ENCODE measurements around the gene TDRD5. TPM values are rescaled to one million over a fixed set of nuclear protein-coding genes. Genes with fewer than 3 reads are reported as not detected.

TDRD5 gene
- total RNA-seq, 1 experiment from 2014 or later: 0.25 TPM

DNA sequence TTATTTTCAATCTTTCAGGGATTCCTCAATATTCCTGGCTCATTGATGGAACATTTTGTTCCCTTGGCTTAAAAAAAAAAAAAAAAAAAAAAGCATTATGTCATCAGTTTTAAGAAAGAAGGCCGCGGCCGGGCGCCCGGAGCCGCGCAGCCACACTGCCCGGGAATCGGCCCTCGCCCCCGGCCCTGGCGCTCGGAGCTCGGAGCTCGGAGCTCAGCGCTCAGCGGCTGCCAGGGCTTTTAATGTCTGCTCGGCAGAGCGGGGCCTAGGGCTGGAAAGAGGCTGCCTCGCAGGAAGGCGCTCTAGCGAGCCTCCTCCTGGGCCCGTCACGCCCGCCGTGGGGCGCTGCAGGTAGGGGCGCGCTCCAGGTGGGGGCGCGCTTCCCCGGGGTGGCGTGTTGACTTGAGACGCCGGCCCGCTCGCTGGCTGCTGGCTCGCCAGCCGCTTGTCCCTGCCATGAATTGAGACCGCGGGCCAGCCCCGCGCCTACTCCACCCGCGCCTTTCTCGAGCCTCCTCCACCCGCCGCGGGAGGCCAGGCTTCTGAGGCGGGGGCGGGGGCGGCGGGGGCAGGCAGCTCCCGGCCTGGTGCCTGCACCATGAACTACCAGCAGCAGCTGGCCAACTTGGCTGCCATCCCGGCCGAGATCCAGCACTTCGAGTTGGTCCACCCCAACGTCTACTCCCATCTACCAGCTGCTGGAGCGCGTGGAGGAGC, 5.4 kb upstream of the TDRD5 start:
- H3K4me1 ChIP-seq (ENCODE audit: control insufficient read depth in 1 of 2, insufficient read depth in 2 of 2, low read length in 2 of 2): no peaks in the 10 kb centered on the region
- no peak overlapping the region for H3K4me3 ChIP-seq (replicated peaks in 1 of 2; ENCODE audit: low read depth in 1 of 2, low read length in 2 of 2)
- H3K27me3 ChIP-seq (ENCODE audit: insufficient read depth, low read length): no peaks in the 10 kb centered on the region
- no peaks in the 10 kb centered on the region for H3K9me3 ChIP-seq (ENCODE audit: control insufficient read depth in 1 of 2, insufficient read depth in 1 of 2, low read depth in 1 of 2, low read length in 2 of 2)
- no peak for ATAC-seq
- no TSS peak for BruUV-seq (replicated peaks)
- TF ChIP-seq, protein P1, sequence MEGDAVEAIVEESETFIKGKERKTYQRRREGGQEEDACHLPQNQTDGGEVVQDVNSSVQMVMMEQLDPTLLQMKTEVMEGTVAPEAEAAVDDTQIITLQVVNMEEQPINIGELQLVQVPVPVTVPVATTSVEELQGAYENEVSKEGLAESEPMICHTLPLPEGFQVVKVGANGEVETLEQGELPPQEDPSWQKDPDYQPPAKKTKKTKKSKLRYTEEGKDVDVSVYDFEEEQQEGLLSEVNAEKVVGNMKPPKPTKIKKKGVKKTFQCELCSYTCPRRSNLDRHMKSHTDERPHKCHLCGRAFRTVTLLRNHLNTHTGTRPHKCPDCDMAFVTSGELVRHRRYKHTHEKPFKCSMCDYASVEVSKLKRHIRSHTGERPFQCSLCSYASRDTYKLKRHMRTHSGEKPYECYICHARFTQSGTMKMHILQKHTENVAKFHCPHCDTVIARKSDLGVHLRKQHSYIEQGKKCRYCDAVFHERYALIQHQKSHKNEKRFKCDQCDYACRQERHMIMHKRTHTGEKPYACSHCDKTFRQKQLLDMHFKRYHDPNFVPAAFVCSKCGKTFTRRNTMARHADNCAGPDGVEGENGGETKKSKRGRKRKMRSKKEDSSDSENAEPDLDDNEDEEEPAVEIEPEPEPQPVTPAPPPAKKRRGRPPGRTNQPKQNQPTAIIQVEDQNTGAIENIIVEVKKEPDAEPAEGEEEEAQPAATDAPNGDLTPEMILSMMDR (IDR thresholded peaks at IDR 0.05 in 2 of 3, conservative IDR thresholded peaks at IDR 0.05 in 1 of 3; ENCODE audit: borderline replicate concordance in 1 of 3, insufficient read depth in 1 of 3, low read depth in 2 of 3, low read length in 2 of 3): no peak
- no peak for TF ChIP-seq TCF7L2 (IDR thresholded peaks at IDR 0.05; ENCODE audit: borderline replicate concordance, extremely low read depth, insufficient read depth, insufficient read length)
- TF ChIP-seq POLR2A (IDR thresholded peaks at IDR 0.05; ENCODE audit: borderline replicate concordance, extremely low read depth, insufficient read depth, insufficient read length): no peak
- TF ChIP-seq POLR2AphosphoS5 (IDR thresholded peaks at IDR 0.05; ENCODE audit: low read depth, low read length): no peak
- TF ChIP-seq ZBTB33 (IDR thresholded peaks at IDR 0.05; ENCODE audit: extremely low read depth, insufficient replicate concordance, low read length): no peak
- TF ChIP-seq ELF1 (IDR thresholded peaks at IDR 0.05; ENCODE audit: borderline replicate concordance, low read depth): no peak
- TF ChIP-seq FOSL1 (IDR thresholded peaks at IDR 0.05; ENCODE audit: low read depth): no peak
- TF ChIP-seq, protein P2, sequence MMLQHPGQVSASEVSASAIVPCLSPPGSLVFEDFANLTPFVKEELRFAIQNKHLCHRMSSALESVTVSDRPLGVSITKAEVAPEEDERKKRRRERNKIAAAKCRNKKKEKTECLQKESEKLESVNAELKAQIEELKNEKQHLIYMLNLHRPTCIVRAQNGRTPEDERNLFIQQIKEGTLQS (IDR thresholded peaks at IDR 0.05): no peak
- no peaks in the 10 kb centered on the region for H3K79me2 ChIP-seq (ENCODE audit: insufficient read depth, low read length)
- ChIA-PET RAD21 (ENCODE audit: low non-redundant PET in 1 of 2, low total read pairs in 2 of 2, uncharacterized antibody in 2 of 2, unreplicated experiment in 2 of 2) (no interaction called here), POLR2A (no interaction called here), CTCF (no interaction called here)
- no peak overlapping the region for H3K27ac ChIP-seq (ENCODE audit: low read depth, low read length)
- H3K9ac ChIP-seq (ENCODE audit: low read length): no peak overlapping the region
- H3K36me3 ChIP-seq (ENCODE audit: control insufficient read depth in 1 of 2, insufficient read depth in 2 of 2, low read length in 2 of 2): no peaks in the 10 kb centered on the region
- no peak overlapping the region for H3K4me2 ChIP-seq (ENCODE audit: low read length)
- DNase-seq (ENCODE audit: low read depth, low spot score): no peak
- H3K9me2 ChIP-seq (ENCODE audit: insufficient read depth): no peaks in the 10 kb centered on the region
- intact Hi-C loops (cut with micrococcal nuclease): no loop called here
- H4K20me1 ChIP-seq (ENCODE audit: insufficient read depth): no peaks in the 10 kb centered on the region
- no peak overlapping the region for H2AFZ ChIP-seq (ENCODE audit: low read depth, low read length, poor library complexity, severe bottlenecking)

All from HCT116 (cell line).